Measurements from ENCODE around the gene KLHL29.

The KLHL29 gene

DNA sequence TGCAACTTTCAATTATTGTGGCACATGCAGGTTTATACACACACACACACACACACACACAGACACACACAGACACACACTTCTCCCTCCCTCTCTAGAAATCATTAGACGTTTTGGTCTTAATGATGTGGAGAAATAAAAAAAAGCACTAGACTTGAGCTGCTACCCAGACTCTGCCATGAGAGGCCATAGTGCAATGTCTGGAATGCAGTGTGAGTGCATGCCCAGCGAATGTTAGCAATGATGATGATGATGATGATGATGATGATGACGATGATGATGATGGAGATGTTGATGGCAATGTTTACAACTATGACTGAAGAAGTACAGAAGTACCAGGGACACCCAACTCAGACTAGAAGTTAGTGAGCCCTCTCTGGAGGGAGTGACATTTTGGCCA, 23.8 kb upstream of the KLHL29 start:
- no peak for TF ChIP-seq Cebpa-rat (IDR thresholded peaks at IDR 0.05)
- Histone ChIP-seq H3K27me3 (no peaks in the 10 kb centered on the region), H3K9ac (no peak overlapping the region), H3K4me1 (no peaks in the 10 kb centered on the region), H4K20me1 (no peaks in the 10 kb centered on the region), H3K4me2 (no peak overlapping the region), H3K27ac (no peak overlapping the region), H3K9me3 (replicated peaks in 1 of 11) (no peaks in the 10 kb centered on the region), H3K4me3 (no peak overlapping the region), H3K36me3 (no peaks in the 10 kb centered on the region)

DNA sequence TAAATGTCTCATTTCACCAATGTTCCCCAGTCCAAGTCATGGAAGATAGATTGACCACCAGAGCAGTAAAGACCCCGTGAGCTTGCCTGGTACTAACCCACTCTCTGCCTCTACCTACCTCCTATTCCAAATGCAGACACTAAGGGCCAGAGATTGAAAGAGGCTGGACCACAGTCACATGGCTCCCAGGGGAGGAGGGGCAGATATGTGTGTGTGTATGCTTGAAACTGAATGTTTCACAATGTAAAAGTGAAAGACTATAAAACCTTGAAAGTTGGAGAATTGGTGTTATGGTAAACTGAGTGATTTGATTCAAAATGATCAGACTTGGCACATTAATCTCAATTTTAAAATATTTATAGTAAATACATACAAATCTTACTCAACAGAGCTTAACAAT, 21.7 kb upstream of the KLHL29 start:
- Histone ChIP-seq H3K4me1 (no peaks in the 10 kb centered on the region), H3K27me3 (no peaks in the 10 kb centered on the region), H3K9ac (no peak overlapping the region), H3K36me3 (no peaks in the 10 kb centered on the region), H3K4me2 (no peak overlapping the region), H4K20me1 (no peaks in the 10 kb centered on the region), H3K27ac (no peak overlapping the region), H3K4me3 (no peak overlapping the region), H3K9me3 (replicated peaks in 1 of 11) (no peaks in the 10 kb centered on the region)
- TF ChIP-seq Cebpa-rat (IDR thresholded peaks at IDR 0.05), result no peak

DNA sequence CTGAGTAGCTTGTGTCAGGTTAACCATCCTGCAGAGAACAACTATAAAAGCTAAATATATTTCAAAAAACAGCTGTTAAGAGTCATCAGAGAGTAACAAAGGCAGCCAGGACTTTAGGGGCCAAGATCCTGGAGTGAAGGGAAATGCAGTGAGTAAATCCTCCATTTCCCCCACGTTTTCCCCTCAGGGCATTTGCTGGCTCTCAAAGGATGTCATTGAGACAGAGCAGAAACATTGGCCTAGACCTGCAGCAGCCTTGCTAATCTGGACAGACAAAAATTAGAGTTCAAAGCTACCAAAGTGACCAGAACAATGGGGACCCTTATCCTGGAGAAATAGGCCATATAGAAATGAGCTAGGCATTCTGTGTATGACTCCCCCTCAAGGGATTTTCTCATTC, 21.1 kb upstream of the KLHL29 start:
- H3K36me3 ChIP-seq, result no peaks in the 10 kb centered on the region
- no peaks in the 10 kb centered on the region for H3K4me1 ChIP-seq
- no peak for TF ChIP-seq Cebpa-rat (IDR thresholded peaks at IDR 0.05)
- no peak overlapping the region for H3K4me2 ChIP-seq
- H3K9me3 ChIP-seq (replicated peaks in 1 of 11), result no peaks in the 10 kb centered on the region
- H3K27ac ChIP-seq, result no peak overlapping the region
- H3K27me3 ChIP-seq, result no peaks in the 10 kb centered on the region
- H3K4me3 ChIP-seq, result no peak overlapping the region
- H3K9ac ChIP-seq, result no peak overlapping the region
- H4K20me1 ChIP-seq, result no peaks in the 10 kb centered on the region

DNA sequence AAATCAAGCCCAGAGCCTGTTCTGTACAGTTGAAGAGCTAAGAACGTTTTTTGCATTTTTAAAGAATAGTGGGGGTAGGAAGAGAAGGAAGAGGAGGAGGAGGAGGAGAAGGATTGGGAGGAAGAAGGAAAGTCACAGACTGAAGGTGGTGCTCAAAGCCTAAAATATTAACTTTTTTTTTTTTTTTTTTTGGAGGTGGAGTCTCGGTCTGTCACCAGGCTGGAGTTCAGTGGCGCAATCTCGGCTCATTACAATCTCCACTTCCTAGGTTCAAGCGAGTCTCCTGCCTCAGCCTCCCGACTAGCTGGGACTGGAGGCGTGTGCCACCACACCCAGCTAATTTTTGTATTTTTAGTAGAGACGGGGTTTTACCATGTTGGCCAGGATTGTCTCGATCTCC, 18.3 kb upstream of the KLHL29 start:
- H3K9ac ChIP-seq, result no peak overlapping the region
- no peaks in the 10 kb centered on the region for H3K4me1 ChIP-seq
- no peak overlapping the region for H3K4me3 ChIP-seq
- H3K9me3 ChIP-seq (replicated peaks in 1 of 11), result no peaks in the 10 kb centered on the region
- H3K36me3 ChIP-seq, result no peaks in the 10 kb centered on the region
- H3K27ac ChIP-seq, result no peak overlapping the region
- H3K4me2 ChIP-seq, result no peak overlapping the region
- H4K20me1 ChIP-seq, result no peaks in the 10 kb centered on the region
- no peak for TF ChIP-seq Cebpa-rat (IDR thresholded peaks at IDR 0.05)
- no peaks in the 10 kb centered on the region for H3K27me3 ChIP-seq

DNA sequence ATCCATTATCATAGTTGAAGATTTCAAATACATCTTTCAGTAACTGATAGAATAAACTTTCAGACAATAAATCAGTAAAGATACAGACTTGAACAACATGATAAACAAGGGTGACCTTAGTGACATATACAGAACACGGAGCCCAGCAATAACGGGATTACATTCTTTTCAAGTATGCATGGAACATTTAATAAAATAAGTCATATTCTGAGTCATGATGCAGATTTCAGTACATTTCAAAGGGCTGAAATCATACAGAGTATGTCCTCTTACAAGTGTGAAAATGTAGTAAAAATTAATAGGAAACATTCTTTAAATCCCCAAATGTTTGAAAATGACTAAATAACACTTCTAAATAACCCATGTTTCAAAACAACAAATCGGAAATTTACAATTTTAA, 17.2 kb upstream of the KLHL29 start:
- TF ChIP-seq Cebpa-rat (IDR thresholded peaks at IDR 0.05), result no peak
- no peaks in the 10 kb centered on the region for H3K36me3 ChIP-seq
- no peak overlapping the region for H3K4me3 ChIP-seq
- no peak overlapping the region for H3K27ac ChIP-seq
- no peaks in the 10 kb centered on the region for H3K4me1 ChIP-seq
- no peaks in the 10 kb centered on the region for H3K27me3 ChIP-seq
- H3K4me2 ChIP-seq, result no peak overlapping the region
- H4K20me1 ChIP-seq, result no peaks in the 10 kb centered on the region
- no peaks in the 10 kb centered on the region for H3K9me3 ChIP-seq (replicated peaks in 1 of 11)
- no peak overlapping the region for H3K9ac ChIP-seq

DNA sequence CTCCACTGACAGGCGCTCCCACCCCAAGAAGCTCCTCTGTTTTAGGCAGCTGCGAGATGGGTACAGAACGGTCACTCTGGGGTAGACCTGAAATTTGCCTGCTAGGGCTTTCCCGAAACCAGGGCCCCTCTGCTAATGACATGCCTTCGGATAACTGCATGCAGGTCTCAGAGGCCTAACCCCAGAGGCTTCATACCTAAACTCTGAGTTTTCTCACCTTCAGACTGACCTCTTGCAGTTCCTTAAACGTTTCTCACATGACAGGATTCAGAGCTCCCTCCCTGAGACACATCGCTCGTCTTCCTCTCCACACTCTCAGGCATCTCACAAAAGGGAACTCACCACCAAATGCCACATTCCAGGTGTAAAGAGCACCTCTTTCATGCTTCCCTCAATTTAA, 11.3 kb upstream of the KLHL29 start:
- Histone ChIP-seq H3K9ac (no peak overlapping the region), H4K20me1 (no peaks in the 10 kb centered on the region), H3K4me1 (0 out of 20 replicates have a peak, but pooled peaks cover 0 to 5% (median 0%) of the 10 kb centered on the region in 10 experiments), H3K9me3 (replicated peaks in 1 of 11) (no peaks in the 10 kb centered on the region), H3K4me2 (no peak overlapping the region), H3K36me3 (no peaks in the 10 kb centered on the region), H3K27me3 (no peaks in the 10 kb centered on the region), H3K4me3 (no peak overlapping the region), H3K27ac (no peak overlapping the region)
- no peak for TF ChIP-seq Cebpa-rat (IDR thresholded peaks at IDR 0.05)

DNA sequence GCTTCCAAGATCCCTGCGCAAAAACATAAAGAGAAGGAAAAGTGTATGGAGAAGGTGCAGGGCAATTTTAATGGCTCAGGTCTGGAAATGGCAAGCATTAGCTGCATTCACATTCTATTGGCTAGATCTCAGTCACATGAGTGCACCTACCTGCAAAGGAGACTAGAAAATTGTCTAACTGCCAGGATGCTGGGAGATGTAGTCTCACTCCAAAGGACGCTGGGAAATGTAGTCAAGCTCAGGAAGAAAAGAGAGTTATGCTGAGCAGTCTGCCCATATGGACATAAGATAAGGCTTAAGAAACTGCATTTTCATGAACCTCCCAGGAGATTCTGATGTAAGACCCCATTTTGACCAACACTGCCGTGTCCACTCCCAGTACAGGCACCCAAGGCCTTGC, 9.5 kb upstream of the KLHL29 start:
- no peaks in the 10 kb centered on the region for H3K9me3 ChIP-seq (replicated peaks in 1 of 11)
- no peak overlapping the region for H3K27ac ChIP-seq
- H3K4me2 ChIP-seq, result no peak overlapping the region
- H3K36me3 ChIP-seq, result no peaks in the 10 kb centered on the region
- no peaks in the 10 kb centered on the region for H3K27me3 ChIP-seq
- no peak for TF ChIP-seq Cebpa-rat (IDR thresholded peaks at IDR 0.05)
- no peak overlapping the region for H3K4me3 ChIP-seq
- H3K4me1 ChIP-seq, result peaks cover 3 to 15% (median 6%) of the 10 kb centered on the region in 10 experiments
- H3K9ac ChIP-seq, result no peak overlapping the region
- no peaks in the 10 kb centered on the region for H4K20me1 ChIP-seq

DNA sequence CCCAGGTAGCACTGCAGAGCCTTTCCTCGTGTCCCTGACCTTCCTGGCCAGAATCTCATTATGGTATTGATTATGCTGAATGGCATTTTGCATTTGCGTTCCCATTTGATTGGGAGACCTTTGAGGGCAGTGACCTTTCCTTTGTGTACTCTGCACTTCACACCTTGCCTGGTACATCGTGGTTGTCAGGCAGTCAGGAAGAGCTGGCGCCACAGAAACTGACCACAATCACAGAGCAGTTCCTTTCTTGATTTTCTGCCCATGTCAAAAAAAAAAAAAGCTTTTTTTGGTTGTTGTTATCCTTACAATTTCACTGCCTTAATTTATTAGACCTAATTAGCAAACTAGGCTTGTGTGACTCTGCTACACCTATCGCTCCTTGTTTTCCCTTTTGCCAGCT, 8.9 kb upstream of the KLHL29 start:
- H3K27ac ChIP-seq, result no peak overlapping the region
- peaks cover 9 to 21% (median 13%) of the 10 kb centered on the region in 10 experiments for H3K4me1 ChIP-seq
- no peak overlapping the region for H3K4me3 ChIP-seq
- H3K9me3 ChIP-seq (replicated peaks in 1 of 11), result no peaks in the 10 kb centered on the region
- 0 out of 22 replicates have a peak, but pooled peaks cover 0 to under 1% (median 0%) of the 10 kb centered on the region in 11 experiments for H3K27me3 ChIP-seq
- no peaks in the 10 kb centered on the region for H4K20me1 ChIP-seq
- no peak for TF ChIP-seq Cebpa-rat (IDR thresholded peaks at IDR 0.05)
- H3K9ac ChIP-seq, result no peak overlapping the region
- H3K36me3 ChIP-seq, result no peaks in the 10 kb centered on the region
- no peak overlapping the region for H3K4me2 ChIP-seq

DNA sequence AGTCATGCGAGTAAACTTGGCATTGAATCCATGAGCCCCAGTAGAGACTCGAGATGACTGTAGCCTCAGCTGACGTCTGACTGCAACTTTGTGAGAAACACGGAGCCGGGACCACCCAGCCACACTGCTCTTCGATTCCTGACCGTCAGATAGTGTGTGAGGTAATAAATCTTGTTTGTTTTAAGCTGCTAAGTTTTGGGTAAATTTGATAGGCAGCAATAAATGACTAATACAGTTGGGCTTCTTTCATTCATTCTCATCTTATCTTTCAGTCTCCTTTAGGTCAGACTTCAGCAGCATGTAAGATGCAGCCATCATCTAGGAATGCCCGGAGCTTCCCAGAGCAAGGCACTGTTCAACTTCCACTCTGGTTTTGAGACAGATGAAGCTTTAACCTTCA, 8.0 kb upstream of the KLHL29 start:
- Histone ChIP-seq H3K9ac (no peak overlapping the region), H3K27me3 (peaks cover 0 to 9% (median under 1%) of the 10 kb centered on the region in 11 experiments; a peak in 7 of 22 replicates), H3K36me3 (no peaks in the 10 kb centered on the region), H4K20me1 (no peaks in the 10 kb centered on the region), H3K9me3 (replicated peaks in 1 of 11) (no peaks in the 10 kb centered on the region), H3K4me2 (no peak overlapping the region), H3K4me3 (no peak overlapping the region), H3K4me1 (peaks cover 14 to 27% (median 19%) of the 10 kb centered on the region in 10 experiments), H3K27ac (no peak overlapping the region)
- no peak for TF ChIP-seq Cebpa-rat (IDR thresholded peaks at IDR 0.05)

DNA sequence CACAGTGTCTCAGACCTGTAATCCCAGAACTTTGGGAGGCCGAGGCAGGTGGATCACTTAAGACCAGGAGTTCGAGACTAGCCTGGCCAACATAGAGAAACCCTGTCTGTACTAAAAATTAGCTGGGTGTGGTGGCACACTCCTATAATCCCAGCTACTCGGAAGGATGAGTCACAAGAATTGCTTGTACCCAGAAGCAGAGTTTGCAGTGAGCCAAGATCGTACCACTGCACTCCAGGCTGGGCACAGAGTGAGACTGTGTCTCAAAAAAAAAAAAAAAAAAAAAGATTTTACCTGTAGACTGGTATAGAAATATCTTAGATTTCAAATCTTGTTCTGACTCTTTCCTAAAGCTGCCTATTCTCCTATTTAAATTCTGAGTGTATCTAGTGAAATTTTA, 7.2 kb upstream of the KLHL29 start:
- no peak overlapping the region for H3K4me3 ChIP-seq
- peaks cover 0 to 3% (median 0%) of the 10 kb centered on the region in 11 experiments; a peak in 1 of 22 replicates for H4K20me1 ChIP-seq
- no peak overlapping the region for H3K9ac ChIP-seq
- peaks cover 14 to 27% (median 19%) of the 10 kb centered on the region in 10 experiments for H3K4me1 ChIP-seq
- H3K27ac ChIP-seq, result no peak overlapping the region
- TF ChIP-seq Cebpa-rat (IDR thresholded peaks at IDR 0.05), result no peak
- H3K4me2 ChIP-seq, result no peak overlapping the region
- H3K27me3 ChIP-seq, result peaks cover 3 to 17% (median 8%) of the 10 kb centered on the region in 11 experiments; a peak in 21 of 22 replicates
- H3K9me3 ChIP-seq (replicated peaks in 1 of 11), result no peaks in the 10 kb centered on the region
- no peaks in the 10 kb centered on the region for H3K36me3 ChIP-seq

Measured in BLaER1 treated with 17β-estradiol and CSF1 and Interleukin-3, amounts not matched to agents 10 nM and 100 nM (cell line).